Activated CD4-positive, alpha-beta T cell treated with anti-CD3 and anti-CD28 coated beads, Interleukin-2, Interleukin-6, amounts not matched to agents 100 ng/mL and 50 ng/mL, durations not matched to agents 16 hours and 8 hours (primary cell): ENCODE data around the gene WFIKKN2.
"Not testable (repeated sequence)": the region's sequence is repeated elsewhere in the genome, so short reads cannot be mapped to it uniquely, and the experiment has no call there.

ENCODE experiments used
- DNase-seq: peaks from one replicate; pipeline ENCODE4 v3.0.0-alpha.2; 2020

WFIKKN2 gene, protein sequence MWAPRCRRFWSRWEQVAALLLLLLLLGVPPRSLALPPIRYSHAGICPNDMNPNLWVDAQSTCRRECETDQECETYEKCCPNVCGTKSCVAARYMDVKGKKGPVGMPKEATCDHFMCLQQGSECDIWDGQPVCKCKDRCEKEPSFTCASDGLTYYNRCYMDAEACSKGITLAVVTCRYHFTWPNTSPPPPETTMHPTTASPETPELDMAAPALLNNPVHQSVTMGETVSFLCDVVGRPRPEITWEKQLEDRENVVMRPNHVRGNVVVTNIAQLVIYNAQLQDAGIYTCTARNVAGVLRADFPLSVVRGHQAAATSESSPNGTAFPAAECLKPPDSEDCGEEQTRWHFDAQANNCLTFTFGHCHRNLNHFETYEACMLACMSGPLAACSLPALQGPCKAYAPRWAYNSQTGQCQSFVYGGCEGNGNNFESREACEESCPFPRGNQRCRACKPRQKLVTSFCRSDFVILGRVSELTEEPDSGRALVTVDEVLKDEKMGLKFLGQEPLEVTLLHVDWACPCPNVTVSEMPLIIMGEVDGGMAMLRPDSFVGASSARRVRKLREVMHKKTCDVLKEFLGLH

GRCh38 chr17:50835301-50836234 is at the start of gene WFIKKN2:
Gene WFIKKN2, plus strand, starts transcription at chr17:50835586. Its CDS starts 352 bp downstream, at chr17:50835938.
- DNase-seq, result no peak

- DNase-seq, result no peak
Observed at GRCh38 chr17:50785946-50786570, 49.3 kb upstream of the WFIKKN2 start.

DNA sequence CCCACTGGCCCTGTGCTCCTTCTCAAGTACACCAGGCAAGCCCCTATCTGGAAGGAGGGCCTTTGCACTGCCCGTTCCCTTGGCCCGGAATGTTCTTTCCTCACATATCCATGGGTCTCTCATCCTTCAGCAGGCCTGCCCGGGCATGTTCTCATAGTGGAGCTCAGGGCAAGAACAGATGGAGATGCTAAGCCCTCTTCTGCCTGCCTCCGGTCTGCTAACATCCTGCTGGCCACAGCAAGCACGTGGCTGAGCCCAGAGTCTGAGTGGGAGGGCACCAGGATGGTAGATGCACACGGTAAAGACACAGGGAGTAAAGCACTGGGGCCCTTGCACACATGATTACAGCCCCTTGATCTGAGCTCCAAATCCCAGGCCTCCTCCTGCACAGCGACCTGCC is 48.3 kb upstream of the WFIKKN2 start:
- DNase-seq, result no peak

DNA sequence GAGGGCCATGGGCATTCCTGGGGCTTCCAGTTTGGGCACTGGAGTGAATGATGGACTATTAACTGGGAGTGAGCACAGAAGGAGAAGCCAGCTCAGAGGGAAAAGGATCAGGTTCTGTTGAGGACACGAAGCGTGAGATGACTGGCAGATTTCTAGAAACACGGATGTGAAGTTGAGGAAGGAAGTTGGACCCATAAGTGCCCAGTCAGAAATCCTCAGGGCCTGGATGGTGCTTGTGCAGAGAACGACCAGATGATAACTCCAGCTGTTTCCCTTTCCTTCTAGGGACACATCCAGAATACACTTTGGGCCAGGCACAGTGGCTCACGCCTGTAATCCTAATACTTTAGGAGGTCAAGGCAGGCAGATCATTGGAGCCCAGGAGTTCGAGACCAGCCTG is 44.8 kb upstream of the WFIKKN2 start:
- no peak for DNase-seq

DNA sequence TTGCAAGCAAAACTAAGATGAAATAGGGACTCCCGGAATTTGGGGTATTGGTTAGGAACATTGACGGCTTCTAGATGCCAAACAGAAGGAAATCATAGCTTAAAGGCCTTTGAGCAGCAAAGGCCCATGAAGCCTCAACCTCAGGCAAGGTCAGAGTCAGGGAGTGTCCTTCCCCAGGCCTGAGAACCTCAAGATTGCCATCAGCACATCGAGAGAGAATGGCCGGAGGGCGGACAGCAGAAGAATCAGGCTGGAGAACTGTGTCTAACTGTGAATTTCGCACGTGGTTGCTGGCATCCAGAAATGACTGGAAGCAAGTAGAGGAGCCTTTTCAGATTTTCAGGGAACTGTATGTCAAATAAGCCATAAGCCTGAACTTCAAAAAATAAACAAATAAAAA is 43.3 kb upstream of the WFIKKN2 start:
- DNase-seq, result no peak

GRCh38 chr17:50793007-50793406 is 42.4 kb upstream of the WFIKKN2 start:
- DNase-seq, result no peak

DNA sequence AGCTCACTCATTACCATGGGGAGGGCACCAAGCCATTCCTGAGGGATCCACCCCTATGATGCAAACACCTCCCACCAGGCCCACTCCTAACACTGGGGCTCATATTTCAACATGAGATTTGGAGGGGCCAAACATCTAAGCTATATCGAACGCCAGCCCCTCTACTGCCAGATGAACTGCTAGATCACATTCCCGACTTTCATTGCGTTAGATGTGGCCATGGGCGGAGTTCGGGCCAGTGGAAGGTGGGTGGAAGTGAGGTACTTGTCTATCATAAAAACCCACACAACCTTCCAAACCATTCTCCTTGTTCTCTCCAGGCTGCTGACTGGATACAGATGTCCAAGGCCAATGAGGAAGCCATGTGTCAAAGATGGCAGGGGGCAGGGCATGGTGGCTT is 41.0 kb upstream of the WFIKKN2 start:
- DNase-seq, result no peak

GRCh38 chr17:50797135-50797810 is 38.1 kb upstream of the WFIKKN2 start:
- no peak for DNase-seq

GRCh38 chr17:50798424-50799288 is 36.7 kb upstream of the WFIKKN2 start:
- DNase-seq, result no peak

DNA sequence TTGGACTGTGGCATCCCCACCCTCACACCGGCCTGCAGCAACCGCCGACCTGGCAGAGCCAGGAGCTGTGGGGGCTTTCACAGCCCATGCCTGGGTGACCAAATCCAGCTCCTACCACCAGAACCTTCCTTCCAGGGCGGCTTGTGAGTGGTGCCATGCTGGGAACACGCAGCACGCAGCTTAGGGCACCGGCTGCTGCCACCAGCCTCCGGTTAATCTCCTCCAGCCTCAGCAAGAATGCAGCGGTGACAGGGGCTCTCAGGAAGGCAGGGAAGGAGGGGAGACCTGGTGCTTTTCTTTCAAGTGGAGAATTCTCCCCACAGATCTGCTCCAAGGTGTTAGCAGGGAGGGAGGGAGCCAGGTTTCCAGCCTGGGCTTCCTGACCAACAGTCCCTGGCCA is 35.8 kb upstream of the WFIKKN2 start:
- no peak for DNase-seq

DNA sequence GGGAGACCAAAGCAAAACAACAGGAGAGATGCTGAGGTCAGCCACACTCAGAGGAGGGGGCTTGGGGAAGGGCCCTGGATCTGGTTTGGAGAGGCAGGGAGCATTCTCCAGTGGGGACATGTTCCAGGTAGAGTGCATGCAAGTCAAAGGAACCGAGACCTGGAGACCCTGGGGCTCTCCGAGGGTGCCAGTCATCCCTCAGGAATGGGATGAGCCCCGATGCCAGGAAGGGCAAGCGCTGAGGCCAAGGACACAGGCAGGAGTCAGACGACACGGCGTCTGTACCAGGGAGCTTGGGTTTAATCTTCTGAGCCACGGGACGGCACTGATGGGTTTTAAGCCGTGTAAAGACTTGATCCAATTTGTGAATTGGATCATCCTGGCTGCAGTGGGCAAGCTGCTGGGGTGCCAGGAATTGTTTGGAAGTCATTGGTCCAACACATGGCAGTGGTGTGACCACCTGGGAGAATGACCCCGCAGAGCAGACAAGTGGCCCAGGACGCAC is 35.1 kb upstream of the WFIKKN2 start:
- DNase-seq, result no peak

- no peak for DNase-seq
Observed at GRCh38 chr17:50802609-50803571, 32.5 kb upstream of the WFIKKN2 start.

DNA sequence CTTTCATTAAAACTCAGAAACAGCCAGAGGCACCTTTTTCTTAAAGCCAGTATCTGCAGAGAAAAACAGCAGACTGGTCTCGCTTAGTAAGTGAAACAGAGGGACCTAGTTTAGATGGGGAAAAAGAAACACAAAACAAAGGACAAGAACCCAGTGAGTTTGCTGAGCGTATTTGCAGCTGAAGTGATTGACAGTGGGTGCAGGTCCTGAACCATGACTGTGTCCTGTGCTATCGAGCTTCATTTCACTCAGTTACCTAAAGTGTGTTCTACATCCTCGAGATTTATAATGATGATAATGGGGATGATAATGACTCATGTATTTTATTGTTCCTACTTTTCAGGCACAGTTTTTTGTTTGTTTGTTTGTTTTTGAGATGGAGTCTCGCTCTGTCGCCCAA is 31.7 kb upstream of the WFIKKN2 start:
- no peak for DNase-seq

GRCh38 chr17:50804749-50805475 is 30.5 kb upstream of the WFIKKN2 start:
- DNase-seq, result not testable (repeated sequence)

DNA sequence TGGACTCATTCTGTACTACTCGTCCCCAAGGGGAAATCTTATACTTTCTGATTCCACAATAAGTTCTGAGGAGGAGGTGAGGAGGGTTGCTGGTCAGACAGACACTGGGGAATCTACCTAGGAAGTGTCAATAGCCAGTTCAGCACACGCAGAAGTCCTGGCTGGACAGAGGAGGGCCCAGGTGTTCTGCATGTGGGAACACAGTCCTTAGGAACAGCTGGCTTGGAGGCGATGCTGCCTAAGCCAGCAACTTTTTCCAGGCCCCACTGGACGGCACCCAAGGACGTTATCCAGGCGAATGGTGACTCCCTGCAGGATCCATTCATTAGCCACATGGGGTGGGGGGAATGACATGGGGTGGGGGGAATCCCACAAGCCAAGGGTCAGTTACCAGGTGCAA is 29.9 kb upstream of the WFIKKN2 start:
- DNase-seq, result no peak

DNA sequence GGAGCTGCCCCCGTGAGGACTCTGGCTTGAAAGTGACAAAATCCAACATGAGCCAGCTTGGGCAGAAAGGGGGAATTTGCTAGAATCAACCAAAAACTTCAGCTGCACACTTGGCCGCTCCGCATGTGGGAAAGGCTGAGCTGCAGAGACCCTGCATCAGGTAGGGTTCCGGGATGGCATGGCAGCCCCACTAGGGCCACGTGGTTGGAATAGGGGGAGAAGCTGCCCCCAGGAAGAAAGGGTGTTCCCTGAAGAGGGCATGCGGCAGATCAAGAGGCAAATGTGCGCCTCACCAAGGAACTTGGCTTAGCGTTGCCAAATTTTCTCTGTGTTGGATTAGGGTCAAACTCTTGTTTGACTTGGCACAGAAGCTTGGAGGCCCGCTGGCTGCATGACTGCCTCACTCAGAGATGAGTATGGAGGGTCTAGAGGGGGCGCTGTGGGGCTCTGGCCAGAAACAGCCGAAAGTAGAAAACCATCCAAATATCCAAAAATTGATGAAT is 29.2 kb upstream of the WFIKKN2 start:
- no peak for DNase-seq

DNA sequence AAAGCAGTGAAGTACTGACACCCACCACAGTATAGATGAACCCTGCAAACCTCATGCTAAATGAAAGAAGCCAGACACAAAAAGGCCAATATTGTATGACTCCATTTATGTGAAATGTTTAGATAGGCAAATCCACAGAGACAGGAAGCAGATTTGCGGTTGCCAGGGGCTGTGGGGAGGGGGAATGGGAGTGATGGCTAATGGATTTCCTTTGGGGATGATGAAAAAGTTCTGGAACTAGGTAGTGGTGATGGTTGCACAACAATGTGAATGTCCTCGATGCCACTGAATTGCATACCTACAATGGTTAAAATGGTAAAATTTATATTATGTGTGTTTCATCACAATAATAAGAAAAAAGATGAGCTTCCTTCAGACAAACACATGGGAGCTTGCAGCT is 28.4 kb upstream of the WFIKKN2 start:
- DNase-seq, result no peak

DNA sequence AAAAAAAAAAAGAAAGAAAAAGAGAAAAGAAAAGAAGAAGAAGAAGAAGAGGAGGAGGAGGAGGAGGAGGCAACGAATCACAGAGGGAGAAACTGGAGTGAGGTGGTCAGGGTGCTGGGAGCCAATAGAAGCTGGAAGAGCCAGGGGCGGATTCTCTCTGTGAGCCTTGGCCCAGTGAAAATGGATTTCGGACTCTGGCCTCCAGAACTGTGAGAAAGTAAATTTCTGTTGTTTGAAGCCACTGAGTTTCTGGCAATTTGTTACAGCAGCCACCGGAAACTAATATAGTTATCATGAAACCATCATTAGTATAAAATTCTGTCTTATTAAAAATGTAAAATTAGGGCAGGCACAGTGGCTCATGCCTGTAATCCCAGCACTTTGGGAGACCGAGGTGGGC is 27.7 kb upstream of the WFIKKN2 start:
- no peak for DNase-seq

GRCh38 chr17:50808413-50808812 is 27.0 kb upstream of the WFIKKN2 start:
- DNase-seq, result no peak
